OCI-LY7 (cell line): ENCODE results near the gene GALNT2. TPM values are rescaled to one million over a fixed set of nuclear protein-coding genes. Genes with fewer than 3 reads are reported as not detected.

Source experiments
- BruUV-seq: library from RNA; stranded (reverse); fragments of 400-500 nt; replicated peaks from 2 replicates; lab custom pipeline; 2021; lab: Mats Ljungman, UMichigan
- CTCF ChIA-PET: fragments of 300-600 bp; sonication (Branson Sonifier 250); formaldehyde crosslinking; loops from one replicate; lab custom pipeline; 2022; ENCODE audit warnings: antibody characterized with exemption; ENCODE audit not compliant: unreplicated experiment; lab: Charles Lee
- POLR2A ChIA-PET: fragments of 300-600 bp; sonication (Branson Sonifier 250); formaldehyde crosslinking; loops from one replicate; lab custom pipeline; 2022; ENCODE audit warnings: antibody characterized with exemption; lab: Charles Lee
- DNase-seq: peaks from one replicate; pipeline ENCODE4 v3.0.0-alpha.2; 2015; ENCODE audit warnings: low spot score
- H2AFZ ChIP-seq: fragments of 200-600 bp; sonication (generic), shearing (Covaris generic); 2 replicates; pipeline ENCODE4 v1.6.1; 2014; ENCODE audit warnings: mild to moderate bottlenecking, antibody characterized with exemption, low read length, moderate library complexity
- H3K27ac ChIP-seq: fragments of 200-600 bp; sonication (generic); 2 replicates; pipeline ENCODE4 v1.5.1; 2014; ENCODE audit warnings: mixed run types, low read depth, mild to moderate bottlenecking, moderate library complexity, low read length, inconsistent platforms; ENCODE audit not compliant: poor library complexity, severe bottlenecking
- H3K36me3 ChIP-seq: fragments of 200-600 bp; sonication (generic); 2 replicates; pipeline ENCODE4 v1.6.1; 2014; ENCODE audit warnings: mild to moderate bottlenecking, antibody characterized with exemption, low read length, moderate library complexity, mixed read lengths; ENCODE audit not compliant: insufficient read depth
- H3K4me1 ChIP-seq: fragments of 200-600 bp; sonication (generic); 2 replicates; pipeline ENCODE4 v1.5.1; 2014; ENCODE audit warnings: mild to moderate bottlenecking, low read length; ENCODE audit not compliant: insufficient read depth, poor library complexity, severe bottlenecking
- H3K4me2 ChIP-seq: fragments of 200-600 bp; sonication (generic); 2 replicates; pipeline ENCODE4 v1.6.1; 2014; ENCODE audit warnings: mild to moderate bottlenecking, low read length
- H3K4me3 ChIP-seq: fragments of 200-600 bp; sonication (generic); 2 replicates; pipeline ENCODE4 v1.5.1; 2014; ENCODE audit warnings: mild to moderate bottlenecking, low read depth, low read length; ENCODE audit not compliant: poor library complexity, severe bottlenecking
- H3K79me2 ChIP-seq: fragments of 200-600 bp; sonication (generic); 2 replicates; pipeline ENCODE4 v1.6.1; 2016; ENCODE audit warnings: low read depth, mild to moderate bottlenecking, low read length, moderate library complexity, mixed read lengths; ENCODE audit not compliant: insufficient read depth
- H3K9me2 ChIP-seq: fragments of 200-600 bp; sonication (generic); 2 replicates; pipeline ENCODE4 v1.6.1; 2016; ENCODE audit warnings: mild to moderate bottlenecking, low read length, mixed read lengths; ENCODE audit not compliant: insufficient read depth
- H3K9me3 ChIP-seq: fragments of 200-600 bp; sonication (generic); 2 replicates; pipeline ENCODE4 v1.6.1; 2014; ENCODE audit warnings: mild to moderate bottlenecking, mixed run types, low read length, mixed read lengths
- H4K20me1 ChIP-seq: fragments of 200-600 bp; sonication (generic); 2 replicates; pipeline ENCODE4 v1.6.1; 2014; ENCODE audit warnings: mild to moderate bottlenecking, antibody characterized with exemption, low read length, moderate library complexity, mixed read lengths; ENCODE audit not compliant: insufficient read depth
- EZH2phosphoT487 ChIP-seq: fragments of 200-600 bp; sonication (generic); IDR thresholded peaks from 2 replicates; pipeline ENCODE4 v1.6.1; 2018; ENCODE audit warnings: low read depth, borderline replicate concordance, mild to moderate bottlenecking, mixed run types, antibody characterized with exemption, low read length, moderate library complexity, mixed read lengths
- intact Hi-C: fragments of 100-400 bp; cut with micrococcal nuclease; formaldehyde crosslinking; loops from one replicate; pipeline ENCODE4 v1.10.0; 2022; ENCODE audit not compliant: unreplicated experiment
- total RNA-seq, 2 experiments: library from RNA; depleted of rRNA in 1 of 2; stranded (reverse); fragments of >200 nt in 1 of 2; shearing (Covaris generic) in 1 of 2; gene quantifications; 2 replicates each; pipeline ENCODE4 v1.2.3, GENCODE V29; 2014 to 2022
- TF ChIP-seq, protein P1 (sequence below): fragments of 200-600 bp; sonication (generic); conservative IDR thresholded peaks from 2 replicates; pipeline ENCODE4 v1.5.1; 2014; ENCODE audit warnings: mild to moderate bottlenecking, antibody characterized with exemption, low read length, moderate library complexity, mixed read lengths

GALNT2 gene
- total RNA-seq, 2 experiments from 2014 or later: 29.9 to 67.3 TPM

DNA sequence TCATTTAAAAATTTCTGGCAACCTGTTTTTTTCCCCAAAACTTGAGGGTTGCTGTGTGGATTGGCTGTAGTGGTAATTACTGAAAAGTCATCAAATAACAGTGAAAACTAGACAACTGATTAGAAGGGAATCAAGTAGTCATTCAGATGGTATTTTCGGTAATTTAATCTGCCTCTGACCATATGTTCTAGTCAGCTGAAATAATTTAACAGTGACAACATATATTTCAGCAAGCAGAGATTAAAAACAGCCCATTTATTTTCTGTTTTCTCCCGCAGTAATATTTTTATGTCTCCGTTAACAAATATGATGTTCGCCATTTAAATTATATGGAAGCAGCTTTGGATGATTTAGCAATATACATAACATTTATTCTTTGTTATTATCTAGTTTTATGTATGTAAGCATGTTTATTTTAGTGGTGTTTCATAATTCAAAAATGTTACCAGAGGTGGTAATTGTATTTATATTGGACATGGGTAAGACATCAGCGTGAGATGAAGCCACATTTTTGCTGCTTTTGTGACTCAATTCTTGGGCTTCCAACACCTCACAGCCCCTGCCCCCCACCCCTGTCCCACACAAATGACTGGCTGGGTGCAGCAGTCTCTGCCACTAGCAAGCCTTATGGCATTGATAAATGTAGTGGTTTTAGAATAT lies 104.4 kb downstream of the GALNT2 start:
- no peaks in the 10 kb centered on the region for H4K20me1 ChIP-seq
- H3K36me3 ChIP-seq: 0 out of 2 replicates have a peak, but pooled peaks cover 2% of the 10 kb centered on the region
- BruUV-seq: no TSS peak
- H3K27ac ChIP-seq: no peak overlapping the region
- H3K4me3 ChIP-seq: no peak overlapping the region
- peaks cover 46% of the 10 kb centered on the region for H3K4me1 ChIP-seq
- no peaks in the 10 kb centered on the region for H3K9me3 ChIP-seq
- no peak overlapping the region for H2AFZ ChIP-seq
- TF ChIP-seq, protein P1, sequence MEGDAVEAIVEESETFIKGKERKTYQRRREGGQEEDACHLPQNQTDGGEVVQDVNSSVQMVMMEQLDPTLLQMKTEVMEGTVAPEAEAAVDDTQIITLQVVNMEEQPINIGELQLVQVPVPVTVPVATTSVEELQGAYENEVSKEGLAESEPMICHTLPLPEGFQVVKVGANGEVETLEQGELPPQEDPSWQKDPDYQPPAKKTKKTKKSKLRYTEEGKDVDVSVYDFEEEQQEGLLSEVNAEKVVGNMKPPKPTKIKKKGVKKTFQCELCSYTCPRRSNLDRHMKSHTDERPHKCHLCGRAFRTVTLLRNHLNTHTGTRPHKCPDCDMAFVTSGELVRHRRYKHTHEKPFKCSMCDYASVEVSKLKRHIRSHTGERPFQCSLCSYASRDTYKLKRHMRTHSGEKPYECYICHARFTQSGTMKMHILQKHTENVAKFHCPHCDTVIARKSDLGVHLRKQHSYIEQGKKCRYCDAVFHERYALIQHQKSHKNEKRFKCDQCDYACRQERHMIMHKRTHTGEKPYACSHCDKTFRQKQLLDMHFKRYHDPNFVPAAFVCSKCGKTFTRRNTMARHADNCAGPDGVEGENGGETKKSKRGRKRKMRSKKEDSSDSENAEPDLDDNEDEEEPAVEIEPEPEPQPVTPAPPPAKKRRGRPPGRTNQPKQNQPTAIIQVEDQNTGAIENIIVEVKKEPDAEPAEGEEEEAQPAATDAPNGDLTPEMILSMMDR: no peak
- TF ChIP-seq EZH2phosphoT487: no peak
- ChIA-PET POLR2A (interaction anchor here (0.7 kb wide), 1 partner anchor 205 kb away, joined by 3 read pairs; no protein-coding TSS in a partner anchor), CTCF (no interaction called here)
- no peak overlapping the region for H3K4me2 ChIP-seq
- intact Hi-C loops: no loop called here
- no peak for DNase-seq
- no peaks in the 10 kb centered on the region for H3K9me2 ChIP-seq
- peaks cover 26% of the 10 kb centered on the region; the same call in 1 of the 2 replicates for H3K79me2 ChIP-seq

DNA sequence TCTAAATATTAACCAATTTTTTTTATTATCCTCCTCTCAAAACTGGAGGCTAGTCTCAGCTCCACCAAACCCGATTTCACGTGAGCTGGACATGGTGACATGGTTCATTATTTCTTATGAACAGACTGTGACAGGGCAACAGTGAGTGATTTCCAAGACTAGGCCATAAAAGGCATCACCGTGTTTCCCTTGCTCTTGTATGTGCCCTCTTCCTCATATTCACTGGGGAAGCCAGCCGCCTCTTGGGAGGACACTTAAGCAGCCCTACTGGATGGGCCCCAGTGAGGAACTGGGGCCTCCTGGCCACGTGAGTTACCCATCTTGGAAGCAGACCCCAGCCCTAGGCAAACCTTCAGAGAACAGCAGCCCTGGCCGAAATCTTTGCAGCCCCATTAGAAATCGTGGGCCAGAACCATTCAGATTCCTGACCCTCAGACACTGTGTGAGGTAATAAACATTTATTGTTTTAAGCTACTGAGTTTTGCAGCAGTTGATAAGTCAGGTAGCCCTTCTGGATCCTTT lies 105.0 kb downstream of the GALNT2 start:
- Histone ChIP-seq H3K4me2 (no peak overlapping the region), H3K4me3 (no peak overlapping the region), H3K79me2 (peaks cover 26% of the 10 kb centered on the region; the same call in 1 of the 2 replicates), H3K9me3 (no peaks in the 10 kb centered on the region), H3K27ac (no peak overlapping the region), H2AFZ (no peak overlapping the region), H4K20me1 (no peaks in the 10 kb centered on the region), H3K4me1 (peaks cover 40% of the 10 kb centered on the region), H3K36me3 (no peaks in the 10 kb centered on the region), H3K9me2 (no peaks in the 10 kb centered on the region)
- BruUV-seq: no TSS peak
- no peak for DNase-seq
- TF ChIP-seq, protein P1: no peak
- TF ChIP-seq EZH2phosphoT487: no peak
- ChIA-PET CTCF (no interaction called here), POLR2A (no interaction called here)
- intact Hi-C loops: no loop called here
